Left colon (tissue), 2 donors: Measurements from ENCODE around the gene ISOC2. TPM values are rescaled to one million over a fixed set of nuclear protein-coding genes. Genes with fewer than 3 reads are reported as not detected.

Experiments used
- total RNA-seq, 2 donors: library from RNA; stranded (reverse); fragmentation: NEBNext Ultra II Directional; extraction: Animal tissue kit (Norgen Biotek cat#: 25700); gene quantifications; one replicate each; pipeline ENCODE4 v1.2.1, GENCODE V29; 2021
- donor health status: DM: no; HTN: no; CAD: no.
- donor health status: DM: yes; HTN: yes; CAD: no.

The ISOC2 gene
- total RNA-seq, 2 donors from 2014 or later, result 63.5 to 115 TPM

Other genes with a start within 250 kb of the ISOC2 start
- gene TMEM86B, start 232.9 kb downstream of the ISOC2 start, total RNA-seq, result 1 to 10 TPM; 2.2 to 2.9 TPM
- gene PPP6R1, start 202.6 kb downstream of the ISOC2 start, total RNA-seq, result 10 to 100 TPM; 56.6 to 59.5 TPM
- 10 to 100 TPM; 28.4 to 35.2 TPM for gene HSPBP1, start 181.5 kb downstream of the ISOC2 start, total RNA-seq
- 1 to 10 TPM in 1 of 2 donors, under 1 TPM in 1; 0.95 to 1.3 TPM for gene BRSK1, start 177.6 kb downstream of the ISOC2 start, total RNA-seq
- gene TMEM150B, start 136.3 kb downstream of the ISOC2 start, total RNA-seq, result 10 to 100 TPM; 50.2 to 54.6 TPM
- gene KMT5C, start 121.8 kb downstream of the ISOC2 start, total RNA-seq, result 10 to 100 TPM; 19.0 to 20.7 TPM
- 10 to 100 TPM; 23.0 to 27.6 TPM for gene COX6B2, start 106.9 kb downstream of the ISOC2 start, total RNA-seq
- gene GARIN5B, start 98.4 kb downstream of the ISOC2 start, total RNA-seq, result not detected
- gene IL11, start 91.2 kb downstream of the ISOC2 start, total RNA-seq, result under 1 TPM; 0.31 to 0.46 TPM
- gene TMEM190, start 84.8 kb downstream of the ISOC2 start, total RNA-seq, result not detected
- 10 to 100 TPM; 83.4 to 89.4 TPM for gene TMEM238, start 77.3 kb downstream of the ISOC2 start, total RNA-seq
- 1,000 to 10,000 TPM; 1,151 to 1,179 TPM for gene RPL28, start 75.7 kb downstream of the ISOC2 start, total RNA-seq
- 10 to 100 TPM; 20.9 to 33.7 TPM for gene UBE2S, start 53.9 kb downstream of the ISOC2 start, total RNA-seq
- not detected for gene SHISA7, start 18.3 kb downstream of the ISOC2 start, total RNA-seq
- gene C19orf85, start 3.1 kb upstream of the ISOC2 start, total RNA-seq, result not detected
- gene ZNF628, start 15.0 kb upstream of the ISOC2 start, total RNA-seq, result 10 to 100 TPM in 1 of 2 donors, 1 to 10 TPM in 1; 8.0 to 10.3 TPM
- 1 to 10 TPM; 4.0 to 4.8 TPM for gene NAT14, start 23.5 kb upstream of the ISOC2 start, total RNA-seq
- gene SSC5D, start 26.8 kb upstream of the ISOC2 start, total RNA-seq, result 1 to 10 TPM; 2.6 to 5.8 TPM
- not detected for gene SBK2, start 75.5 kb upstream of the ISOC2 start, total RNA-seq
- gene SBK3, start 83.9 kb upstream of the ISOC2 start, total RNA-seq, result not detected
- 1 to 10 TPM; 5.3 to 7.3 TPM for gene ZNF579, start 119.2 kb upstream of the ISOC2 start, total RNA-seq
- gene FIZ1, start 137.9 kb upstream of the ISOC2 start, total RNA-seq, result 10 to 100 TPM; 14.7 to 15.5 TPM
- 10 to 100 TPM; 26.6 to 36.4 TPM for gene ZNF524, start 138.6 kb upstream of the ISOC2 start, total RNA-seq
- gene ZNF865, start 144.0 kb upstream of the ISOC2 start, total RNA-seq, result 10 to 100 TPM; 13.0 to 13.6 TPM
- 10 to 100 TPM in 1 of 2 donors, 1 to 10 TPM in 1; 8.6 to 11.6 TPM for gene ZNF784, start 162.9 kb upstream of the ISOC2 start, total RNA-seq
- gene ZNF580, start 179.4 kb upstream of the ISOC2 start, total RNA-seq, result 10 to 100 TPM; 22.5 to 23.3 TPM
- 10 to 100 TPM; 15.2 to 18.7 TPM for gene ZNF581, start 182.0 kb upstream of the ISOC2 start, total RNA-seq
- 1 to 10 TPM; 6.2 to 6.7 TPM for gene CCDC106, start 186.6 kb upstream of the ISOC2 start, total RNA-seq
- gene U2AF2, start 193.4 kb upstream of the ISOC2 start, total RNA-seq, result 100 to 1,000 TPM; 142 to 167 TPM
- 100 to 1,000 TPM; 235 to 239 TPM for gene EPN1, start 213.6 kb upstream of the ISOC2 start, total RNA-seq